HG03039 (cell line): ENCODE measurements around the gene PKN2.
A peak's percentile ranks its signal among the peaks of the same experiment; 100 is the strongest.
"Not testable (repeated sequence)": the region's sequence is repeated elsewhere in the genome, so short reads cannot be mapped to it uniquely, and the experiment has no call there.

Experiments
- ATAC-seq: cut with Tn5 transposase; IDR thresholded peaks from one replicate; pipeline ENCODE4 v1.9.1; 2021; ENCODE audit warnings: mild to moderate bottlenecking, moderate library complexity; ENCODE audit not compliant: unreplicated experiment

The PKN2 gene

DNA sequence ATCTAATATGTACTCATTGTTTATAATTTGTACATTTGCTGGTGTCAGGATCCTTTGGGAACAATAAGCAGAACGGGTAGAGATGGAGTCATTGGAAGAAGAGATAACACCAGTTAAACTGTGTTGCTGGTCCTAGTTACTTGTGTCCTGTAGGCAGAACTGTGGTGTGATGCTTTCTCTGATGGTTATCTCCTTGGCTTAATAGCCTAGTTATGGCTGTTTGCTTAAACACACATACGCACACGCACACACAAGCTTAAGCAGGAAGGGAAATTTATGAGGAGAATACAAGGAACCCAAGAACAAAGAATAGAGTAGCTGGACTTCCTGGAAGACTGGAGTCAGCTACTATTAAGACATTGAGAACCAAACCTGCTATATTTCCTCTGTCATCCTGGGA is 5.7 kb upstream of the PKN2 start:
- ATAC-seq, result no peak

DNA sequence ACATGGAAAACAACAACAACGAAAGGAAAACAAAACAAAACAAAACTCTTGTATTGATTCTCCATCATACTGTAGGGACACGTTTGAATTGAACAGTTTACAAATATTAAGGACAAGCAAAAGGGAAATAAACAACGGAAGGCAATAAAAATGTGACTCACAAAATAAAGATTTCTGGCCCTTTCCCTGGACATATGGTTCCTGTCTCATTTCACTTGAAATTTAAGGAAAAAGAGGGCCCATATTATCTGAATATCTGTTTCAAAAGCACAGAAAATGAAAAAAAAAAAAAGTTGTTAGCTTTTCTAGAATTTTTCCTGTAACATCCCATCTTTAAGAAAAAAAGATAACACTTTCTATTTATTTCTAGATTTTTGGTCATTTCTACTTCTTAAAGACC is 3.6 kb upstream of the PKN2 start:
- ATAC-seq, result no peak

DNA sequence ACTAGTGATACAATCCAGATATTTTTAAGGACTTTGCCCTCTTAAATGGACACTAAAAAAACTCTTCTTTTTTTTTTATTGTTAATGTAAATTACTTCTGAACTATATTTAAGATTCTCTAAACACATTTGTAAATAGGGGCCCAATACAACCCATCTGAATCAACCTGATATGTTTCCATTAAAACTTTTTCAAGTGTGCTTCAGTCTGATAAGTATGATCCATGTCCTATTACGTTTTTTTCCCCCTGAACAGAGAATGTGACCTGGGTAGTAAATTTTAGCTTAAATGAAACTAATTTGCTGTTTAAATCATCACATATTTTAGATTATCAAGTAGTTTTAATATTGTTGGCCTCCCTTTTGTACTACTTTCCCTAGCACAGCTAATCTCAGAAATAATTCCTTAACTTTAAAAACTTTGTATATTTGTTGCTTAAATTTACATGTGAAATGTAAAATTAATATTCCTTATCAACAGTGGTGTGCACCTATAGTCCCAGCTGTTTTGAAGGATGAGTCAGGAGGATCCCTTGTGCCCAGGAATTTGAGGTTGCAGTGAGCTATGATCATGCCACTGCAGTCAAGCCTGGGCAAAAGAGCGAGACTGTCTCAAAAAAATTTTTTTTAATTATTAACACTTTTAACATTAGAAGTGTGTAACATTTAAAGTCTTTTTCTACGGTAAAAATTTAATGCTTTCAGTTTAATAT is 3.0 kb upstream of the PKN2 start:
- ATAC-seq, result no peak

DNA sequence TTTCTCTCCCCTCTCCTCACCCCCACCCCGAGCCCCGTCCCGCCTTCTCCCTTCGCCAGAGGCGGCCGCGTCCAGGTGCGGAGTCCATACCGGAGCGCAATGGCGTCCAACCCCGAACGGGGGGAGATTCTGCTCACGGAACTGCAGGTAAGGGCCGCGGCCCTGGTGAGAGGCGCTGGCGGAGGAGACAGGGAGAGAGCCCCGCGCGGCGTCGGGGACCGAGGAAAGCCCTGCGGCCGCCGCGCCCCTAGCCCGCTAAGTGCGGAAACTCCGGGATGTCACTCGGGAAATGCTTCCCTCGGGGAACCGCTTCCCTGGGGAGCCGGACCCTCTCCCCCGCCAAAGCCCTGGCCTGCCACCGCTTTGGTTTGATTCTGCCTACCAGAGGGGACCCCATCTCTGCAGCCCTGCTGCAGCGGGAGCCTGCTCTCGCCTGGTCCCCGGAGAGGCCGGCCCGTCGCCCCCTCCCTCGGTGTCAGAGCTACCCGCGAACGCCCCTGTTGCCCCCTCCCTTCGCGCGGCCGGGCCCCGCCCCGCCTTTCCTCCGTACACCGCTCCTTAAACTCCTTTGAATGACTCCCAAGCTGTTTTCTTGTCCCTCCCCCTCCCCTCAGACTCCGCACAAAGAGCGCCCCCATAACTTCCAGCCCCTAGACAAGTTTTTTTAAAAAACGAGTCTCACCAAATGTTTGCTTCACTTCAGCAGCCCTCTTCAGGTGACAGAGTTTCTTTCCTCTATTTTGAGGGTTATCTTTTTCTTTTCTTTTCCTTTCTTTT is 597 bp downstream of the PKN2 start:
- peak; percentile 23 for ATAC-seq

GRCh38 chr1:88685259-88685620 is 1.2 kb downstream of the PKN2 start:
- no peak for ATAC-seq

DNA sequence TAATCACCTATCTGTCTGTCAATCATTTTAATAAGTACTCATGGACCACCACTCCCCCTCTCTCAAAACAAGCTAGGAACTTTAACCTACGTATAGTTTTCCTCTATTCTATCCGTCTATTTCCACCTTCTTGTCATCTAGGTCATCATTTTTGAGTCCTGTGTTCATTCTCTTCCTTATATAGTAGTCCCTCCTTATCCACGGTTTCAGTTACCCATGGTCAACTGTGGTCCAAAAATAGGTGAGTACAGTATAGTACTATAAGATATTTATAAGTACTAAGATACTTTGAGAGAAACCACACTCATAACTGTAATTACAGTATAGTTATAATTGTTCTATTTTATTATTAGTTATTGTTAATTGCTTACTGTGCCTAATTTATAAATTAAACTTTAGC is 7.5 kb downstream of the PKN2 start:
- ATAC-seq, result no peak

DNA sequence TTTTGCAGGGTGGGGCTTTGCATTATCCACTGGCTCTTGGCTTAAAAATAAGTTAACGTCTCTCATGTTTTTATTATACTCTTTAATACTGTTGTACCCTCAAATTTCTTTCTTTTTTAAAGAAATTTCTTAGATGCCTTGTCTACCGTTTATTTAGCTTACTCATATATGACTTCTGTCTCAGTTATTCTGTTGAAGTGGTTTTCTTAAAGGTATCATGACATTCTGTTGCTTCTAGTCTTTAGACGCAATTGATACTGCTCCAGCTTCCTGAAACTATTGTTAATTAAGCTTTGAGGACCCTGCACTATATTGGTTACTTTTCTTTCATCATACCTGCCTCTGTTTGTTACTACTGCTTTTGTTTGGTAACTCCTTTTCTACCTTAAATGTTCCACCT is 11.7 kb downstream of the PKN2 start:
- ATAC-seq, result no peak

GRCh38 chr1:88697503-88697902 is 13.4 kb downstream of the PKN2 start:
- no peak for ATAC-seq

- no peak for ATAC-seq
These were observed 14.1 kb downstream of the PKN2 start for GRCh38 chr1:88698140-88698539.

- no peak for ATAC-seq
These were observed 14.7 kb downstream of the PKN2 start for GRCh38 chr1:88698764-88699163.

DNA sequence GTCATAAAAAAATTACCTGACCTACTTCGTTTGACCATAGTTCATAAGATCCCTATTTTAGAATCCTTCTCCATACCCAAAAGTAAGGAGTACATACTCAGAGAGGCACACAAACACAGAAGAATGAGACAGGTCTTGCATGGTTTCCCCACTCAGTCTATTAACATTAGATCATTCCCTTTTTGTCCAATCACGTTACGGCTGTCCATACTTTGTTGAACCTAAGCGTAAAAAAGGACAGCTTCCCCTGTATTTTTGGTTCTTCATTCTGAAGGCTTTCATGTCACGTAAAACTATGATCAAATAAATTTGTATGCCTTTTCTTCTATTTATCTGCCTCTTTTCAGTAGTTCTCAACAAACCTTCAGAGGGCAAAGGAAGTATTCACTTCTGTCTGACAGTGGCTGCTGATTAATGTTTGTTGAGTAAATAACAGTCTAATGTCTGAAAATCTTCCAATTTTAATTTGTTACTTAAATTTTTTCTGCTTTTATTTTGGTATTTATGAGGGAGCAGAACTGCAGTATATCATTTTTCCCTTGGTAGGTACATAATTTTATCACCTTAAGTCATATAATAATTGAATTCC is 16.4 kb downstream of the PKN2 start:
- ATAC-seq, result no peak

- peak; percentile 58 for ATAC-seq
These were observed 17.2 kb downstream of the PKN2 start for GRCh38 chr1:88701275-88701674.

DNA sequence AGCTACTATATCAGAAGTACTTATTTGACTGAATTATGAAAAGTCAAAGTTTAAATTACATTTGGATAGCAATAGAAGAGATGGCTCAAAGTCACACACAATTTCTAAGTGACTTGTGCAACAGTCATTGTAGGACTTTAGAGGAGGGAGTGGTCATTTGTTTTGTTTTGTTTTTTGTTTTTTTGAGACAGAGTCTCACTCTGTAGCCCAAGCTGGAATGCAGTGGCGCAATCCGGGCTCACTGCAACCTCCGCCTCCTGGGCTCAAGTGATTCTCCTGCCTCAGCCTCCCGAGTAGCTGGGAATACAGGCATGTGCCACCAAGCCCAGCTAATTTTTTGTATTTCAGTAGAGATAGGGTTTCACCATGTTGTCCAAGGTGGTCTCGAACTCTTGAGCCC is 17.7 kb downstream of the PKN2 start:
- not testable (repeated sequence) for ATAC-seq

- ATAC-seq, result no peak
These were observed 23.9 kb downstream of the PKN2 start for GRCh38 chr1:88708011-88708410.

DNA sequence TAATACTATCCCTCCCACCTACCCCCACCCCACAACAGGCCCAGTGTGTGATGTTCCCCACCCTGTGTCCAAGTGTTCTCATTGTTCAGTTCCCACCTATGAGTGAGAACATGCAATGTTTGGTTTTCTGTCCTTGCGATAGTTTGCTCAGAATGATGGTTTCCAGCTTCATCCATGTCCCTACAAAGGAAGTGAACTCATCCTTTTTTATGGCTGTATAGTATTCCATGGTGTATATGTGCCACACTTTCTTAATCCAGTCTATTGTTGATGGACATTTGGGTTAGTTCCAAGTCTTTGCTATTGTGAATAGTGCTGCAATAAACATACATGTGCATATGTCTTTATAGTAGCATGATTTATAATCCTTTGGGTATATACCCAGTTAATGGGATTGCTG is 28.8 kb downstream of the PKN2 start:
- ATAC-seq, result not testable (repeated sequence)

GRCh38 chr1:88716571-88716970 is 32.5 kb downstream of the PKN2 start:
- ATAC-seq, result not testable (repeated sequence)

GRCh38 chr1:88722492-88722891 is 38.4 kb downstream of the PKN2 start:
- ATAC-seq, result no peak

DNA sequence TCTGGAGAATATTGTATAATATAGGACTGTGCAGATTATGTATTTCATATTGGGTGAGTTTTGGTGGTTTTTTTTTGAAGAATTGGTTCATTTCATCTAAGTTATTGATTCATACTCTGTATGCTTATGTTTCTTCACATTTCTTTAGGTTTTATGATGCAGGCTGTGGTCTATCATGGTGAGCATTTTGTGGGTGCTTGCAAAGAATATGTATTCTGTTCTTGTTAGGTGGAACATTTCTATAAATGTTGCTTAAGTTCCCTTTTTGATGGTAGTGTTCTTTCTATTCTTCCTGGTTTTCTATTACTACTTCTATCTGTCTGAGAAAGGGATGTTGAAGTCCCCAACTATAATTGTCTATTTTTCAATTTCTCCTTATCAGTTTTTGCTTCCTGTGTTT is 42.6 kb downstream of the PKN2 start:
- no peak for ATAC-seq

DNA sequence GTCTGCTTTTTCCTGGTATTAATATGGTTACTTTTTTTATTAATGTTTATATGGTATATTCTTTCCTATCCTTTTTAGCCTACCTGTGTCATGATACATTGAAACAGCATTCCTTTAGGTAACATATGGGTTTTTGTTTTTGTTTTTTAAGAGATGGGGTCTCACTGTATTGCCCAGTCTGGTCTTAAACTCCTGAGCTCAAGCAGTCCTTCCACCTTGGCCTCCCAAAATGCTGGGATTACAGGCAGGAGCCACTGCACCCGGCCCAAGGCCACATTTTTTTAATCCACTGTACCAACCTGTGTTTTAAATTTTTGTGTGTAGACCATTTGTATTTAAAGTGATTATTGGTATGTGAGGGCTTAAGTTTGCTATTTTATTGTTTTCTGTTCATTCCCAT is 43.1 kb downstream of the PKN2 start:
- ATAC-seq, result no peak

DNA sequence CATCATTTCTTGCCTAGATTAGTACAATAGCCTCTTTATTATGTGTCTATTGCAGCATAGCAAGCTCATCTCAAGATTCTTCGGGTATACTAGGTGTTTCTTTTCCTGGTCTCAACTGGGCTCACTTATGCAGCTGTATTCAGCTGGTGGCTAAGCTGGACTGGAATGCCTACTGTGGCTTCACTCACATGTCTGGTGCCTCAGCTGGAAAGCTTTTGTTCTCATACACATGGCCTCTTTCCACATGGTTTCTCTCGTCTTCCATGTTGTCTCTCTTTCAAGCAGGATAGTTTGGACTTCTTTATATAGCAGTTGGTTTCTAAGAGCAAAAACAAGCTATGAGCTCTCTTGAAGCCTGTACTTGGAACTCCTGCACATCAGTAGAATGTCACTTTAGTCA is 45.2 kb downstream of the PKN2 start:
- no peak for ATAC-seq

- no peak for ATAC-seq
These were observed 46.1 kb downstream of the PKN2 start for GRCh38 chr1:88730132-88730675.

DNA sequence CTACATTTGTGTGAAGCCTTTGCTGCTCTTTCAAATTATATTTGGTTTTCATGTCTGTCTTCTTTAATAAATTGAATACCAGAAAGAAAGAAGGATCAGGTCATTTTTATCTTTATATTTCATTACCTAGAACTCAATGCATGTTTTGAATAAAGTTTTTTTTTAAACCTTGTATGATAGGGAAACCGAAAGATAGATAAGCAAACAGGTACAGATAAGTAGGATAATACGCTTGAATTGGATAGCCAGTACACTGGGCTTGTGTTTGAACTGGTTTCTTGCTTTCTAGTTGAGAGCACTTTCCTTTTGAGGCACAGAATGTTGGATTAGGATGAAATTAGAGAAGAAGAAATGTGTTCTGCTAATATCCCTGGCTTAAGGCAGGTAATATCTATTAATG is 46.9 kb downstream of the PKN2 start:
- no peak for ATAC-seq
